ENCODE data around the gene TSPAN33. TPM values are rescaled to one million over a fixed set of nuclear protein-coding genes. Genes with fewer than 3 reads are reported as not detected.

TSPAN33 gene
- total RNA-seq, 1 experiment from 2014 or later, result 1.6 TPM

DNA sequence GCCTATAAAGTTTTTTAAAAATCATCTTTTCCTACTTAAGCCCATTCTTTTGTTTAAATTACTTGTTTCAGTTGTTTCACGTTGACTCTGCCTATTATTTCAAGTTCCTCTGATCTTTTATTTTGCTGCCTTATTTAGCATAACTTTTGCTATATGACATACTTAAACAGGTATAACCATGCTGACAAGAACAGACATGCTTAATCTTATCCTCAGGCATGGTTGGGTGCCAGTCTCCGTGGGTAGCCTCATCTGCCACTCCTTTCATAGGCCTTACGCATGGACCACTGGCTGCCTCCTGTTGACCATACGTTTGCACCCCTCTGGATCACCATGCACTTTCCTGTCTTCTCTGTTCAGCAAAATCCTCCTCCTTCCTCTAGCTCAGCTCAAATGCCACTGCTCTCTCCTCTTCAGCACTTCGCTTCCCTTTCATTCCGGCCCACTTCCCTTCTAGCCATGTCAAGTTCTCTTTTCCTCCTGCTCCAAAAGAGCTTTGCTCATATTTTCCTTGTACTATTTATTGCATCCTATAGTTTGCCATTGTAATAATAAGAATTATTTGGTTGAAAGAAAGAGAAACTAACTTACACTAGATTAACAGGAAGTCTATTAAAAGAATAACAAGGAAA lies 10.0 kb upstream of the TSPAN33 start:
- Histone ChIP-seq H3K4me1 (ENCODE audit: insufficient read depth, low read length, poor library complexity, severe bottlenecking) (no peaks in the 10 kb centered on the region), H3K9me3 (ENCODE audit: low read depth, low read length, poor library complexity, severe bottlenecking) (no peaks in the 10 kb centered on the region), H3K4me3 (ENCODE audit: low read depth, low read length, poor library complexity, severe bottlenecking) (no peak overlapping the region), H3K36me3 (ENCODE audit: insufficient read depth, low read length, poor library complexity, severe bottlenecking) (no peaks in the 10 kb centered on the region), H3K27me3 (replicated peaks; ENCODE audit: insufficient read depth, low read depth, low read length, poor library complexity) (no peaks in the 10 kb centered on the region), H3K27ac (ENCODE audit: low read depth, low read length, poor library complexity, severe bottlenecking) (no peak overlapping the region)
- intact Hi-C loops (cut with micrococcal nuclease; ENCODE audit: unreplicated experiment), result no loop called here
- BruUV-seq (replicated peaks), result no TSS peak
- DNase-seq (ENCODE audit: low spot score), result no peak
- POLR2A ChIA-PET (ENCODE audit: low non-redundant PET), result no interaction called here
- TF ChIP-seq CTCF (conservative IDR thresholded peaks at IDR 0.05; ENCODE audit: low read depth, low read length), result no peak
- TF ChIP-seq EZH2 (IDR thresholded peaks at IDR 0.05; ENCODE audit: borderline replicate concordance, low read depth, low read length, poor library complexity, severe bottlenecking), result no peak
- CTCF ChIA-PET, result interaction anchor here (0.6 kb wide), 1 partner anchor 1414 kb away, joined by 4 read pairs; no protein-coding TSS in a partner anchor

- Histone ChIP-seq H3K36me3 (ENCODE audit: insufficient read depth, low read length, poor library complexity, severe bottlenecking) (no peaks in the 10 kb centered on the region), H3K27me3 (replicated peaks; ENCODE audit: insufficient read depth, low read depth, low read length, poor library complexity) (no peaks in the 10 kb centered on the region), H3K27ac (ENCODE audit: low read depth, low read length, poor library complexity, severe bottlenecking) (no peak overlapping the region), H3K4me3 (ENCODE audit: low read depth, low read length, poor library complexity, severe bottlenecking) (no peak overlapping the region), H3K9me3 (ENCODE audit: low read depth, low read length, poor library complexity, severe bottlenecking) (no peaks in the 10 kb centered on the region), H3K4me1 (ENCODE audit: insufficient read depth, low read length, poor library complexity, severe bottlenecking) (no peaks in the 10 kb centered on the region)
- intact Hi-C loops (cut with micrococcal nuclease; ENCODE audit: unreplicated experiment), result no loop called here
- no TSS peak for BruUV-seq (replicated peaks)
- no peak for DNase-seq (ENCODE audit: low spot score)
- CTCF ChIA-PET, result no interaction called here
- POLR2A ChIA-PET (ENCODE audit: low non-redundant PET), result interaction anchor here (0.7 kb wide), 1 partner anchor 645 kb away, joined by 3 read pairs; no protein-coding TSS in a partner anchor
- no peak for TF ChIP-seq EZH2 (IDR thresholded peaks at IDR 0.05; ENCODE audit: borderline replicate concordance, low read depth, low read length, poor library complexity, severe bottlenecking)
Measured at GRCh38 chr7:129136887-129137642, 7.4 kb upstream of the TSPAN33 start.

DNA sequence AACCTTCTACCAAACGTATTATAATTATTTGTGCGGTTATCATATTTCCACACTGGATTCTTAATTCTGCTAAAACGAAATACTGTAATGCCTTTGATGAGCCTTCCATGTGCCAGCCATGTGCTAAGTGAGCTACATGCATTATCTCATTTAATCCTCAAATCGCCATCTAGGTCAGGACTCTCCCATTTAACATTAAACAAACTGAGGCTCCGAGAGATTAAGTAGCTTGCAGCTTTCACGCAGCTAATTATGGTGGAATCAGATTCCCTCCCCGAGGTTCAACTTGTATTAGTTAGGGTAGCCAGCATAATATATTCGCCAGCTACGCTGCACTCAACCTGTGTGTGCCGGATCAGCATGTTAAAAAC lies 798 bp upstream of the TSPAN33 start:
- peaks cover 16% of the 10 kb centered on the region for H3K27me3 ChIP-seq (replicated peaks; ENCODE audit: insufficient read depth, low read depth, low read length, poor library complexity)
- H3K9me3 ChIP-seq (ENCODE audit: low read depth, low read length, poor library complexity, severe bottlenecking), result no peaks in the 10 kb centered on the region
- no TSS peak for BruUV-seq (replicated peaks)
- DNase-seq (ENCODE audit: low spot score), result no peak
- no peaks in the 10 kb centered on the region for H3K4me1 ChIP-seq (ENCODE audit: insufficient read depth, low read length, poor library complexity, severe bottlenecking)
- no peaks in the 10 kb centered on the region for H3K36me3 ChIP-seq (ENCODE audit: insufficient read depth, low read length, poor library complexity, severe bottlenecking)
- intact Hi-C loops (cut with micrococcal nuclease; ENCODE audit: unreplicated experiment), result no loop called here
- H3K27ac ChIP-seq (ENCODE audit: low read depth, low read length, poor library complexity, severe bottlenecking), result no peak overlapping the region
- TF ChIP-seq EZH2 (IDR thresholded peaks at IDR 0.05; ENCODE audit: borderline replicate concordance, low read depth, low read length, poor library complexity, severe bottlenecking), result no peak
- no peak for TF ChIP-seq CTCF (conservative IDR thresholded peaks at IDR 0.05; ENCODE audit: low read depth, low read length)
- peak overlapping the region; percentile 58 for H3K4me3 ChIP-seq (ENCODE audit: low read depth, low read length, poor library complexity, severe bottlenecking)
- ChIA-PET POLR2A (ENCODE audit: low non-redundant PET) (interaction anchor here (0.5 kb wide), 1 partner anchor 100 kb away, joined by 6 read pairs; no protein-coding TSS in a partner anchor), CTCF (interaction anchor here (0.8 to 1.5 kb wide), 2 partner anchors 20 to 52 kb away, joined by 3 to 5 read pairs; no protein-coding TSS in a partner anchor)
